Fibroblast of lung (primary cell): ENCODE measurements around the gene CCDC179. TPM values are rescaled to one million over a fixed set of nuclear protein-coding genes. Genes with fewer than 3 reads are reported as not detected.

ENCODE experiments used
- DNase-seq, 2 donors: peaks; one replicate each; pipeline versions ENCODE4 v3.0.0 to v3.0.0-alpha.2; 2010; ENCODE audit warnings: low read depth in 2 of 2
- H2AFZ ChIP-seq: 2 replicates; pipeline ENCODE4 v1.5.1; 2012; ENCODE audit warnings: low read length, control low read depth, inconsistent platforms
- H3K27ac ChIP-seq: 2 replicates; pipeline ENCODE4 v1.5.1; 2011; ENCODE audit warnings: low read length, control low read depth; ENCODE audit not compliant: insufficient read depth
- H3K27me3 ChIP-seq: 2 replicates; pipeline ENCODE4 v1.5.1; 2011; ENCODE audit warnings: mild to moderate bottlenecking, low read length; ENCODE audit not compliant: control insufficient read depth, insufficient read depth
- H3K36me3 ChIP-seq: 2 replicates; pipeline ENCODE4 v1.5.1; 2011; ENCODE audit warnings: low read length; ENCODE audit not compliant: control insufficient read depth, insufficient read depth
- H3K4me1 ChIP-seq: 2 replicates; pipeline ENCODE4 v1.5.1; 2011; ENCODE audit warnings: low read length; ENCODE audit not compliant: control insufficient read depth, insufficient read depth; ENCODE audit errors: extremely low read depth
- H3K4me2 ChIP-seq: 2 replicates; pipeline ENCODE4 v1.5.1; 2011; ENCODE audit warnings: low read length, control low read depth; ENCODE audit not compliant: insufficient read depth; ENCODE audit errors: extremely low read depth
- H3K4me3 ChIP-seq, 4 experiments: fragments of 200-600 bp in 1 of 4; sonication (generic) in 1 of 4; replicated peaks in 1 of 4; 2 replicates each; pipeline ENCODE4 v1.5.1; 2011 to 2016; ENCODE audit warnings: low read length in 4 of 4, low read depth in 3 of 4, mild to moderate bottlenecking in 3 of 4, control low read depth in 2 of 4, inconsistent platforms in 1 of 4, mixed read lengths in 1 of 4; ENCODE audit not compliant: insufficient read depth in 1 of 4; ENCODE audit errors: control extremely low read depth in 1 of 4
- H3K79me2 ChIP-seq: 2 replicates; pipeline ENCODE4 v1.5.1; 2012; ENCODE audit warnings: mild to moderate bottlenecking, low read length, inconsistent platforms; ENCODE audit not compliant: control insufficient read depth, insufficient read depth
- H3K9ac ChIP-seq: 2 replicates; pipeline ENCODE4 v1.5.1; 2011; ENCODE audit warnings: mild to moderate bottlenecking, low read length, control low read depth; ENCODE audit not compliant: insufficient read depth
- H3K9me3 ChIP-seq: 2 replicates; pipeline ENCODE4 v1.5.1; 2012; ENCODE audit warnings: low read depth, low read length; ENCODE audit not compliant: control insufficient read depth, insufficient read depth
- H4K20me1 ChIP-seq: 2 replicates; pipeline ENCODE4 v1.5.1; 2011; ENCODE audit warnings: low read length; ENCODE audit not compliant: control insufficient read depth, insufficient read depth; ENCODE audit errors: extremely low read depth
- EZH2 ChIP-seq: IDR thresholded peaks from 2 replicates; pipeline ENCODE4 v1.5.1; 2012; ENCODE audit warnings: low read length, control low read depth, mild to moderate bottlenecking; ENCODE audit errors: missing control alignments
- polyA plus RNA-seq, 2 donors: library from polyadenylated mRNA; depleted of rRNA in 1 of 2; stranded (reverse) in 1 of 2; unstranded in 1 of 2; fragments of >200 nt; gene quantifications; 2 replicates each; pipeline ENCODE4 v1.2.1, GENCODE V29; 2011 to 2012; ENCODE audit warnings: missing spikeins in 1 of 2
- total RNA-seq: library from RNA; depleted of rRNA; stranded (reverse); fragments of >200 nt; gene quantifications from 2 replicates; pipeline ENCODE4 v1.2.1, GENCODE V29; 2014
- TF ChIP-seq, protein P1 (sequence below), 2 donors: IDR thresholded peaks in 1 of 2; conservative IDR thresholded peaks in 1 of 2; 1 replicate in 1 of 2; 2 replicates in 1 of 2; pipeline ENCODE4 v1.5.1; 2011 to 2012; ENCODE audit warnings: low read length in 2 of 2, control low read depth in 1 of 2, inconsistent platforms in 1 of 2, low read depth in 1 of 2, mild to moderate bottlenecking in 1 of 2

CCDC179 gene
- total and polyA plus RNA-seq, 2 donors (not counting 1 experiment from before 2014, with no cell fraction given): not detected

DNA sequence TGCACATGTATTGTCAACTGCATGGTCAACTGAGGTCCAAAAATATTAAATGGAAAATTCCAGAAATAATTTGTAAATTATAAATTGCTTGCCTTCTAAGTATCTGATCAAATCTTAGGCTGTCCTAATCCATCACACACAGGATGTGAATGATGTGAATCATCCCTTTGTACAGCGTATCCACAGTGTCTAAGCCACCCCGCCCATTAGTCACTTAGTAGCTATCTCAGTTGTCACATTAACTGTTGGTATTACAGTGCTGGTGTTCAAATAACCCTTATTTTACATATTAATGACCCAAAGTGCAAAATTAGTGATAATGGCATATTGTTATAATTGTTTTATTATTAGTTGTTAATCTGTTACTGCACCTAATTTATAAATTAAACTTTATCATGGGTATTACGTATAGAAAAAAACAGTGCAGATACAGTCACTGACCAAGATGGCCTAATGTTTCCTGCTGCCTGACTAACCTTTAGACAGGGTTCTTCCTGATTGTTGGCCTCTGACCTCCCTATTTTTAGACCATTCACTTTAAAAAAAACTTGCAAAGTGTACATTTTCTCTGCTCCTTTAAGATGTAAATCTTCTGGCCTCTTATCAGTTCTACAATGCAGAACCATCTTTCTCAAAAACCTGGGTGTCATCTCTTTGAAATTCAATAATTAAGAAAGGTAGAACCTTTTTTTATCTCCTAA lies 27.8 kb downstream of the CCDC179 start:
- Histone ChIP-seq H4K20me1 (no peaks in the 10 kb centered on the region), H3K36me3 (no peaks in the 10 kb centered on the region), H3K4me2 (no peak overlapping the region), H3K27ac (no peak overlapping the region), H3K79me2 (peaks cover 4% of the 10 kb centered on the region), H3K4me1 (no peaks in the 10 kb centered on the region), H3K4me3 (no peak overlapping the region), H3K9me3 (no peaks in the 10 kb centered on the region), H2AFZ (no peak overlapping the region), H3K27me3 (no peaks in the 10 kb centered on the region), H3K9ac (no peak overlapping the region)
- no peak for TF ChIP-seq EZH2
- TF ChIP-seq, protein P1, sequence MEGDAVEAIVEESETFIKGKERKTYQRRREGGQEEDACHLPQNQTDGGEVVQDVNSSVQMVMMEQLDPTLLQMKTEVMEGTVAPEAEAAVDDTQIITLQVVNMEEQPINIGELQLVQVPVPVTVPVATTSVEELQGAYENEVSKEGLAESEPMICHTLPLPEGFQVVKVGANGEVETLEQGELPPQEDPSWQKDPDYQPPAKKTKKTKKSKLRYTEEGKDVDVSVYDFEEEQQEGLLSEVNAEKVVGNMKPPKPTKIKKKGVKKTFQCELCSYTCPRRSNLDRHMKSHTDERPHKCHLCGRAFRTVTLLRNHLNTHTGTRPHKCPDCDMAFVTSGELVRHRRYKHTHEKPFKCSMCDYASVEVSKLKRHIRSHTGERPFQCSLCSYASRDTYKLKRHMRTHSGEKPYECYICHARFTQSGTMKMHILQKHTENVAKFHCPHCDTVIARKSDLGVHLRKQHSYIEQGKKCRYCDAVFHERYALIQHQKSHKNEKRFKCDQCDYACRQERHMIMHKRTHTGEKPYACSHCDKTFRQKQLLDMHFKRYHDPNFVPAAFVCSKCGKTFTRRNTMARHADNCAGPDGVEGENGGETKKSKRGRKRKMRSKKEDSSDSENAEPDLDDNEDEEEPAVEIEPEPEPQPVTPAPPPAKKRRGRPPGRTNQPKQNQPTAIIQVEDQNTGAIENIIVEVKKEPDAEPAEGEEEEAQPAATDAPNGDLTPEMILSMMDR (conservative IDR thresholded peaks at IDR 0.05 in 1 of 2, IDR thresholded peaks at IDR 0.05 in 1 of 2; ENCODE audit: low read depth in 1 of 2, low read length in 2 of 2): no peak
- no peak for DNase-seq

DNA sequence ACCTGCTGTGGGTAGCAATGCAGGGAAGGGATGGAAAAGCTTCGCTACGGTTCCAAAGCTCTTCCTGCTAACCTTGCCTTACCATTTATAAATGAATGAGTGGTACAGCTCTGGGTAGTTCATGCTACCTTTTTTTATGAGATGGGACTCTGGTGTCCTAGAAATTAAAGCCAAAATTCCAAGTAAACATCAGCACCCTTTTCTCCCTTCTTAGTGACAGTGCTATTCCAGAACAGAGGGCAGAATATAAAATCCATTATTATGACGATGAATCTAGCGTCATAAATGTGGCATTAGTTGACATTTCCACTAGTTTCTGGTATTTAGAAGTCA lies 30.2 kb downstream of the CCDC179 start:
- H3K4me3 ChIP-seq: peak overlapping the region; percentile 30 to 97 (median 42)
- no peak for TF ChIP-seq EZH2
- TF ChIP-seq, protein P1 (conservative IDR thresholded peaks at IDR 0.05 in 1 of 2, IDR thresholded peaks at IDR 0.05 in 1 of 2; ENCODE audit: low read depth in 1 of 2, low read length in 2 of 2): no peak
- no peaks in the 10 kb centered on the region for H3K4me1 ChIP-seq
- H3K9ac ChIP-seq: no peak overlapping the region
- H4K20me1 ChIP-seq: no peaks in the 10 kb centered on the region
- peak overlapping the region; percentile 40 for H3K4me2 ChIP-seq
- no peak overlapping the region for H3K27ac ChIP-seq
- H3K9me3 ChIP-seq: no peaks in the 10 kb centered on the region
- no peaks in the 10 kb centered on the region for H3K36me3 ChIP-seq
- peak overlapping the region; percentile 54 for H2AFZ ChIP-seq
- no peak for DNase-seq
- H3K79me2 ChIP-seq: peaks cover 4% of the 10 kb centered on the region
- H3K27me3 ChIP-seq: no peaks in the 10 kb centered on the region

DNA sequence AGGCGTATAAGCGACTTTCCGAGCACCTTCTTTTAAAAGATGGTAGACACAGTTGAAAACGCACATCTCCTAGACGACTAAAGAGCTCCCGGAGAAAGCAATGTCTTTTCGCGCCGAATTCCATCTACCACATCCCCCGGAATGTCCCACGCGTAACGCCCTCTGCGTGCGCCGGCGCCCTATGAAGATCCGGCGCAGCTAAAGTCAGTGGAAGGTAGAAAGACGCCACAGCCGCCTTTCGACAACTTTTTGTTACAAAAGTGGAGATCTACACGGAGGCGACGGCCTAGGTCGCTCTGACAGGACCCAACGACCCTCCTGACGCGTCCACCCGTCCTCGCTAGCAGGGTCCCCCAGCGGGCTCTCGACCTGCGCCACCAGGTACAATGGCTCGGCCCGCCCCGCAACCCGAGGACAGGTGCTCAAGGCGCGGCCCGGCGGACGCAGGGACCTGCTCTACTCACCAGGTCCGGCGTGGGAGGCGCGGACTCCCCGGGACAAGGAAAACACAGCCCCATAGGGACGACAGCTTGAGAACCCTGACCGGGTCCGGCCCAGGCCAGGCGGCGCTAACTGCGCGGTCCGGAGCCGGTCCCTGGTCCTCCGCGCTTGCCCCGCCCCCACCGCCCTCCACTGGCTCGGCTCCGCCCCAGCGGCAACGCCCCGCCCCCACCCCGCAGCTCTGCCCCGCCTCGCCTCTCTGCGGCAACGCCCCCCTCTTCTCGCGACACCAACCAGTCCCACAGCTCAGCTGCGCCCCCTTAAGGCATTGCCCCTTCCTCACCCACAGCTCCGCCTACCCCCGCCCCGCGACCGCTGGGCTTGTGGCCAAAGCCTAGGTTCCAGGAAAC lies 30.8 kb downstream of the CCDC179 start, which contains the start of gene SVIP:
Gene SVIP, minus strand, starts transcription at position 571 of the 851 bp plus-strand sequence. Its CDS starts 53 bp downstream, at position 518.
- TF ChIP-seq EZH2: no peak
- TF ChIP-seq, protein P1 (conservative IDR thresholded peaks at IDR 0.05 in 1 of 2, IDR thresholded peaks at IDR 0.05 in 1 of 2; ENCODE audit: low read depth in 1 of 2, low read length in 2 of 2): peak; percentile 60 to 62
- H3K27ac ChIP-seq: peak within 1 kb of the TSS; percentile 61

More for the DNA sequence above, 30.8 kb downstream of the CCDC179 start, which contains the start of gene SVIP:
- H4K20me1 ChIP-seq: no peaks in the 10 kb centered on the region
- no peaks in the 10 kb centered on the region for H3K4me1 ChIP-seq
- peak within 1 kb of the TSS; percentile 79 to 97 (median 87) for H3K4me3 ChIP-seq
- H2AFZ ChIP-seq: peak within 1 kb of the TSS; percentile 73
- peaks cover 4% of the 10 kb centered on the region for H3K79me2 ChIP-seq
- H3K4me2 ChIP-seq: peak within 1 kb of the TSS; percentile 40
- H3K9me3 ChIP-seq: no peaks in the 10 kb centered on the region
- H3K36me3 ChIP-seq: no peaks in the 10 kb centered on the region
- no peaks in the 10 kb centered on the region for H3K27me3 ChIP-seq
- DNase-seq: peak; percentile 82 to 87
- peak within 1 kb of the TSS; percentile 61 for H3K9ac ChIP-seq
